GM12872 (cell line): ENCODE measurements around the gene MYH7.

ENCODE experiments used
- CTCF ChIP-seq: IDR thresholded peaks from 3 replicates; pipeline ENCODE4 v1.5.1; 2011; ENCODE audit warnings: low read depth, mild to moderate bottlenecking, low read length, moderate library complexity; ENCODE audit not compliant: insufficient read depth

The MYH7 gene

GRCh38 chr14:23382731-23383440, 52.6 kb downstream of the MYH7 start:
- no peak for TF ChIP-seq CTCF

GRCh38 chr14:23382276-23382675, 53.2 kb downstream of the MYH7 start:
- no peak for TF ChIP-seq CTCF

- TF ChIP-seq CTCF = no peak
These were observed 53.6 kb downstream of the MYH7 start for GRCh38 chr14:23381871-23382270.

- TF ChIP-seq CTCF = no peak
These were observed 54.5 kb downstream of the MYH7 start for GRCh38 chr14:23380976-23381375.

GRCh38 chr14:23380197-23380914, 55.1 kb downstream of the MYH7 start:
- TF ChIP-seq CTCF = no peak

GRCh38 chr14:23379366-23380196, 55.9 kb downstream of the MYH7 start:
- TF ChIP-seq CTCF = peak; percentile 95

GRCh38 chr14:23378612-23379220, 56.7 kb downstream of the MYH7 start:
- no peak for TF ChIP-seq CTCF
